ENCODE measurements around the gene LAMB4. TPM values are rescaled to one million over a fixed set of nuclear protein-coding genes. Genes with fewer than 3 reads are reported as not detected.

LAMB4 gene
- total RNA-seq, 4 donors from 2014 or later = 2.0 to 28.2 (median 8.8) TPM

GRCh38 chr7:108120933-108121332 lies 9.2 kb downstream of the LAMB4 start:
- DNase-seq = no peak
- H3K4me3 ChIP-seq = no peak overlapping the region
- H3K9me3 ChIP-seq = no peaks in the 10 kb centered on the region
- H3K36me3 ChIP-seq = no peaks in the 10 kb centered on the region
- peaks cover 0 to 29% (median 0%) of the 10 kb centered on the region in 3 donors for H3K4me1 ChIP-seq
- 25 to 35% methylated on average over 3 of the region's 3 CpGs for WGBS, 2 donors
- peak overlapping the region in 1 of 4 donors; percentile 22 for H3K27ac ChIP-seq
- no peak for TF ChIP-seq POLR2A (IDR thresholded peaks at IDR 0.05)
- no peak for TF ChIP-seq CTCF (IDR thresholded peaks at IDR 0.05)
- intact Hi-C loops (cut with DNase I) = no loop called here
- H3K27me3 ChIP-seq = no peaks in the 10 kb centered on the region

DNA sequence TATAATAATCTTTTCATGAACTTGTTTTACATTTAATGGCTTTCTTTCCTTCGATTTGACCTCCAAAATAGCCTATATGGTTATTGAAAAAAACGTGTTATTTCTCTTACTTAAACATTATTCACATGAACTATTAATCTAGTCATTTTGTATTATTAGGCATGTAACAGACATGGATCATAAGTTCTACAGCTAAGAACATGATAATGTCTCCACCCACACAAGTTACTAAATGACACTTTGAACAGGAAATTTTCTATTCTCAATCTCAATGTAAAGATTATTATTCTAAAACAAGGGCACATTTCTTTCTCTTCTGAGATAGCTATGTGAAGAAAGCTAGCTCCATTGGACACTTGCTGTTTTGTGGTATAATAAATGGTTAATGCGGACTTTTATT lies 10.0 kb downstream of the LAMB4 start:
- TF ChIP-seq POLR2A (IDR thresholded peaks at IDR 0.05) (no peak), CTCF (IDR thresholded peaks at IDR 0.05) (no peak)
- Histone ChIP-seq H3K9me3 (no peaks in the 10 kb centered on the region), H3K4me3 (no peak overlapping the region), H3K27ac (no peak overlapping the region), H3K4me1 (peaks cover 0 to 29% (median 0%) of the 10 kb centered on the region in 3 donors), H3K36me3 (no peaks in the 10 kb centered on the region), H3K27me3 (no peaks in the 10 kb centered on the region)
- intact Hi-C loops (cut with DNase I) = no loop called here
- no peak for DNase-seq
- WGBS, 2 donors = 52 to 55% methylated on average over 3 of the region's 3 CpGs

DNA sequence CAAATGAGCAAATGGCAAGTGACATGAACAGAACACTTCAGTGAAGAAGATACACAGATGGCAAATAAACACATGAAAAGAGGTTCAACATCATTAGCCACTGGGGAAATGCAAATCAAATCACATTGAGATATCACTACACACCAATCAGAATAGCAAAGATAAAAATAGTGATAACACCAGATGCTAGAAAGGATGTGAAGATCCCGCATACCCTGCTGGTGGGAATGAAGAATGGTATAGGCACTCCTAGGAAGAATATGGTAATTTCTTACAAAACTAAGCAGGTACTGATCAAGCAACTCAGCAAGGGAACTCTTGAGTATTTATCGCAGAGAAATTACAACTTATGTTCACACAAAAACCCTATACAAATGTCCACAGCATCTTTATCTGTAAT lies 11.2 kb downstream of the LAMB4 start:
- Histone ChIP-seq H3K36me3 (no peaks in the 10 kb centered on the region), H3K4me3 (no peak overlapping the region), H3K27ac (no peak overlapping the region), H3K9me3 (no peaks in the 10 kb centered on the region), H3K27me3 (no peaks in the 10 kb centered on the region), H3K4me1 (peaks cover 0 to 28% (median 0%) of the 10 kb centered on the region in 3 donors)
- TF ChIP-seq POLR2A (IDR thresholded peaks at IDR 0.05) = no peak
- TF ChIP-seq CTCF (IDR thresholded peaks at IDR 0.05) = no peak
- intact Hi-C loops (cut with DNase I) = no loop called here
- DNase-seq = no peak
- WGBS, 2 donors = 82 to 98% methylated on average over 2 of the region's 2 CpGs

- Histone ChIP-seq H3K4me3 (no peak overlapping the region), H3K27me3 (no peaks in the 10 kb centered on the region), H3K27ac (no peak overlapping the region), H3K36me3 (no peaks in the 10 kb centered on the region), H3K9me3 (no peaks in the 10 kb centered on the region), H3K4me1 (peaks cover 0 to 7% (median 0%) of the 10 kb centered on the region in 3 donors)
- no peak for DNase-seq
- 69 to 72% methylated on average over 6 of the region's 6 CpGs for WGBS, 2 donors
- TF ChIP-seq CTCF (IDR thresholded peaks at IDR 0.05) = peak; percentile 33 to 83 (median 58)
- TF ChIP-seq POLR2A (IDR thresholded peaks at IDR 0.05) = no peak
- intact Hi-C loops (cut with DNase I) = loop anchor here (2.0 kb wide), 1 partner anchor 33 kb away; no protein-coding TSS in a partner anchor
Measured at GRCh38 chr7:108114117-108114841, 15.9 kb downstream of the LAMB4 start.

DNA sequence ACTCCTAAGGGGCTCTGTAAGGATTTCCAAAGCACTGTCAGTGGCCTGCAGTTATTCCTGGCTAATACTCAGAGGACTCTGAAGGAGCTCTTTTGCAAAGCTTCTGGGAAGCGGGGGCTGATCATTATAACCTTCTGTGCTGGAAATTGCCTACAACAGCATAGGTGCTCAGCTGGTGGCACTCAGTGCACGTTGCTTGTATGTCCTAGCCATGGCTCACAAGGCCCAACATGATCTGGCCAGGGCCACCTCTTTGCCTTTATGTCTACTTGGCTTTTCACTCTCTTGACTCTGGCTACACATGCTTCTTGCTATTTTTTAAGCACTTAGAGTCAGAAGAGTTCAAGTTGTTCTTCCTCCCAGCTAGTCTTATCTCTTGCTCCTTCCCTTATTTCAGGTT lies 17.5 kb downstream of the LAMB4 start:
- no peaks in the 10 kb centered on the region for H3K9me3 ChIP-seq
- TF ChIP-seq CTCF (IDR thresholded peaks at IDR 0.05) (no peak), POLR2A (IDR thresholded peaks at IDR 0.05) (no peak)
- H3K36me3 ChIP-seq = no peaks in the 10 kb centered on the region
- no peak for DNase-seq
- no peak overlapping the region for H3K4me3 ChIP-seq
- 79 to 83% methylated on average over 2 of the region's 2 CpGs for WGBS, 2 donors
- intact Hi-C loops (cut with DNase I) = no loop called here
- H3K27ac ChIP-seq = no peak overlapping the region
- no peaks in the 10 kb centered on the region for H3K27me3 ChIP-seq
- H3K4me1 ChIP-seq = peaks cover 0 to 7% (median 0%) of the 10 kb centered on the region in 3 donors
